GM12864 (cell line): ENCODE measurements around the gene PCNX2.

Experiments
- DNase-seq: peaks from one replicate; pipeline ENCODE4 v3.0.0-alpha.2; 2011; ENCODE audit warnings: low read depth
- H3K4me3 ChIP-seq: 2 replicates; pipeline ENCODE4 v1.5.1; 2011; ENCODE audit warnings: mild to moderate bottlenecking, low read depth, low read length, control low read depth
- CTCF ChIP-seq: IDR thresholded peaks from 2 replicates; pipeline ENCODE4 v1.5.1; 2011; ENCODE audit warnings: low read depth, mild to moderate bottlenecking, moderate library complexity, low read length, control low read depth, inconsistent platforms; ENCODE audit errors: missing control alignments

PCNX2 gene

GRCh38 chr1:233038581-233038980 is 256.9 kb downstream of the PCNX2 start:
- no peak overlapping the region for H3K4me3 ChIP-seq
- no peak for TF ChIP-seq CTCF
- no peak for DNase-seq

- DNase-seq = no peak
- no peak for TF ChIP-seq CTCF
- H3K4me3 ChIP-seq = no peak overlapping the region
These were observed 257.7 kb downstream of the PCNX2 start for GRCh38 chr1:233037843-233038242.

GRCh38 chr1:233034836-233035235 is 260.7 kb downstream of the PCNX2 start:
- no peak for TF ChIP-seq CTCF
- no peak for DNase-seq
- H3K4me3 ChIP-seq = no peak overlapping the region

- no peak for TF ChIP-seq CTCF
- no peak for DNase-seq
- H3K4me3 ChIP-seq = no peak overlapping the region
These were observed 262.2 kb downstream of the PCNX2 start for GRCh38 chr1:233033361-233033760.

- TF ChIP-seq CTCF = no peak
- H3K4me3 ChIP-seq = no peak overlapping the region
- DNase-seq = no peak
These were observed 262.6 kb downstream of the PCNX2 start for GRCh38 chr1:233032916-233033315.

- H3K4me3 ChIP-seq = no peak overlapping the region
- no peak for TF ChIP-seq CTCF
- DNase-seq = no peak
These were observed 264.0 kb downstream of the PCNX2 start for GRCh38 chr1:233031521-233031920.

GRCh38 chr1:233027046-233027445 is 268.5 kb downstream of the PCNX2 start:
- H3K4me3 ChIP-seq = no peak overlapping the region
- no peak for DNase-seq
- no peak for TF ChIP-seq CTCF
